ENCODE data around the gene ODF2.
"Not testable (repeated sequence)": the region's sequence is repeated elsewhere in the genome, so short reads cannot be mapped to it uniquely, and the experiment has no call there.

Gene ODF2

GRCh38 chr9:128495804-128496417, 40.1 kb downstream of the ODF2 start:
- H3K27me3 ChIP-seq (replicated peaks; ENCODE audit: control insufficient read depth, insufficient read depth, low read length): no peaks in the 10 kb centered on the region
- H3K4me3 ChIP-seq (replicated peaks; ENCODE audit: low read depth, low read length): no peak overlapping the region
- no peak for TF ChIP-seq CTCF (IDR thresholded peaks at IDR 0.05; ENCODE audit: insufficient read depth, low read length, poor library complexity, severe bottlenecking)
- no peak for DNase-seq (ENCODE audit: extremely low read depth, insufficient read length)
- H3K36me3 ChIP-seq (ENCODE audit: control insufficient read depth, insufficient read depth, low read length): peaks cover 26% of the 10 kb centered on the region

GRCh38 chr9:128497824-128498610, 42.2 kb downstream of the ODF2 start:
- Histone ChIP-seq H3K4me3 (replicated peaks; ENCODE audit: low read depth, low read length) (no peak overlapping the region), H3K27me3 (replicated peaks; ENCODE audit: control insufficient read depth, insufficient read depth, low read length) (no peaks in the 10 kb centered on the region), H3K36me3 (ENCODE audit: control insufficient read depth, insufficient read depth, low read length) (peaks cover 20% of the 10 kb centered on the region)
- DNase-seq (ENCODE audit: extremely low read depth, insufficient read length): no peak
- TF ChIP-seq CTCF (IDR thresholded peaks at IDR 0.05; ENCODE audit: insufficient read depth, low read length, poor library complexity, severe bottlenecking): no peak

GRCh38 chr9:128498911-128499310, 43.1 kb downstream of the ODF2 start:
- H3K36me3 ChIP-seq (ENCODE audit: control insufficient read depth, insufficient read depth, low read length): peaks cover 20% of the 10 kb centered on the region
- no peak overlapping the region for H3K4me3 ChIP-seq (replicated peaks; ENCODE audit: low read depth, low read length)
- no peak for DNase-seq (ENCODE audit: extremely low read depth, insufficient read length)
- TF ChIP-seq CTCF (IDR thresholded peaks at IDR 0.05; ENCODE audit: insufficient read depth, low read length, poor library complexity, severe bottlenecking): no peak
- no peaks in the 10 kb centered on the region for H3K27me3 ChIP-seq (replicated peaks; ENCODE audit: control insufficient read depth, insufficient read depth, low read length)

- Histone ChIP-seq H3K36me3 (ENCODE audit: control insufficient read depth, insufficient read depth, low read length) (peaks cover 13% of the 10 kb centered on the region), H3K4me3 (replicated peaks; ENCODE audit: low read depth, low read length) (no peak overlapping the region), H3K27me3 (replicated peaks; ENCODE audit: control insufficient read depth, insufficient read depth, low read length) (no peaks in the 10 kb centered on the region)
- TF ChIP-seq CTCF (IDR thresholded peaks at IDR 0.05; ENCODE audit: insufficient read depth, low read length, poor library complexity, severe bottlenecking): no peak
- no peak for DNase-seq (ENCODE audit: extremely low read depth, insufficient read length)
Measured at GRCh38 chr9:128499920-128500319, 44.1 kb downstream of the ODF2 start.

GRCh38 chr9:128503415-128503825, 47.6 kb downstream of the ODF2 start:
- H3K4me3 ChIP-seq (replicated peaks; ENCODE audit: low read depth, low read length); H3K36me3 ChIP-seq (ENCODE audit: control insufficient read depth, insufficient read depth, low read length); DNase-seq (ENCODE audit: extremely low read depth, insufficient read length); H3K27me3 ChIP-seq (replicated peaks; ENCODE audit: control insufficient read depth, insufficient read depth, low read length): not testable (repeated sequence)

GRCh38 chr9:128503870-128504269, 48.1 kb downstream of the ODF2 start:
- Histone ChIP-seq H3K4me3 (replicated peaks; ENCODE audit: low read depth, low read length) (peak overlapping the region; percentile 76), H3K27me3 (replicated peaks; ENCODE audit: control insufficient read depth, insufficient read depth, low read length) (no peaks in the 10 kb centered on the region), H3K36me3 (ENCODE audit: control insufficient read depth, insufficient read depth, low read length) (peaks cover 2% of the 10 kb centered on the region)
- peak; percentile 15 for DNase-seq (ENCODE audit: extremely low read depth, insufficient read length)
- TF ChIP-seq CTCF (IDR thresholded peaks at IDR 0.05; ENCODE audit: insufficient read depth, low read length, poor library complexity, severe bottlenecking): no peak
